Ascending aorta (tissue), 2 donors: ENCODE results near the gene SZT2. TPM values are rescaled to one million over a fixed set of nuclear protein-coding genes. Genes with fewer than 3 reads are reported as not detected.

Source experiments
- DNase-seq, 2 donors: peaks; one replicate each; pipeline ENCODE4 v3.0.0-alpha.2; 2019; ENCODE audit warnings: low spot score in 2 of 2
- H3K27ac ChIP-seq, 2 donors: fragments of 200-600 bp; sonication (generic); one replicate each; pipeline ENCODE4 v1.5.1; 2016 to 2017; ENCODE audit warnings: mild to moderate bottlenecking in 1 of 2
- H3K27me3 ChIP-seq: fragments of 200-600 bp; sonication (generic); one replicate; pipeline ENCODE4 v1.5.1; 2017
- H3K36me3 ChIP-seq, 2 donors: fragments of 200-600 bp; sonication (generic); one replicate each; pipeline ENCODE4 v1.5.1; 2016
- H3K4me1 ChIP-seq, 2 donors: fragments of 200-600 bp; sonication (generic); one replicate each; pipeline ENCODE4 v1.5.1; 2016 to 2017; ENCODE audit warnings: mild to moderate bottlenecking in 1 of 2
- H3K4me3 ChIP-seq, 2 donors: fragments of 200-600 bp; sonication (generic); one replicate each; pipeline ENCODE4 v1.5.1; 2016 to 2017; ENCODE audit warnings: mild to moderate bottlenecking in 1 of 2
- H3K9me3 ChIP-seq, 2 donors: fragments of 200-600 bp; sonication (generic); one replicate each; pipeline ENCODE4 v1.5.1; 2016
- CTCF ChIP-seq, 3 experiments: fragments of 200-600 bp in 2 of 3; fragments of 450-650 bp in 1 of 3; sonication (generic) in 2 of 3; IDR thresholded peaks; one replicate each; pipeline ENCODE4 v1.5.1; 2016 to 2019; ENCODE audit warnings: antibody characterized with exemption in 3 of 3, mild to moderate bottlenecking in 1 of 3, moderate library complexity in 1 of 3
- intact Hi-C: fragments of 100-400 bp; cut with DNase I; formaldehyde crosslinking; loops from one replicate; pipeline ENCODE4 v1.15.1; 2023
- total RNA-seq: library from RNA; depleted of rRNA; stranded (reverse); fragments of >200 nt; gene quantifications from one replicate; pipeline ENCODE4 v1.1.0, GENCODE V29; 2016

The SZT2 gene
- total RNA-seq, 1 donor from 2014 or later, result 35.9 TPM

- DNase-seq, result no peak
- no peaks in the 10 kb centered on the region for H3K27me3 ChIP-seq
- TF ChIP-seq CTCF (IDR thresholded peaks at IDR 0.05), result no peak
- H3K4me3 ChIP-seq, result no peak overlapping the region
- H3K9me3 ChIP-seq, result no peaks in the 10 kb centered on the region
- H3K36me3 ChIP-seq, result no peaks in the 10 kb centered on the region
- no peak overlapping the region for H3K27ac ChIP-seq
- H3K4me1 ChIP-seq, result no peaks in the 10 kb centered on the region
- intact Hi-C loops, result no loop called here
These were observed 113.8 kb downstream of the SZT2 start for GRCh38 chr1:43503534-43503933.

Other genes starting within 250 kb of the SZT2 start
- gene EBNA1BP2, start 217.6 kb upstream of the SZT2 start, total RNA-seq, result 22.1 TPM
- not detected for gene CFAP57, start 217.6 kb upstream of the SZT2 start, total RNA-seq
- not detected for gene TMEM125, start 119.9 kb upstream of the SZT2 start, total RNA-seq
- not detected for gene C1orf210, start 104.3 kb upstream of the SZT2 start, total RNA-seq
- gene TIE1, start 88.9 kb upstream of the SZT2 start, total RNA-seq, result 120 TPM
- not detected for gene MPL, start 52.1 kb upstream of the SZT2 start, total RNA-seq
- not detected for gene CDC20, start 30.9 kb upstream of the SZT2 start, total RNA-seq
- 39.9 TPM for gene ELOVL1, start 21.9 kb upstream of the SZT2 start, total RNA-seq
- gene MED8, start 99 bp upstream of the SZT2 start, total RNA-seq, result 15.3 TPM
- 56.4 TPM for gene HYI, start 64.0 kb downstream of the SZT2 start, total RNA-seq
- gene PTPRF, start 141.0 kb downstream of the SZT2 start, total RNA-seq, result 43.6 TPM